GM19395 (cell line): ENCODE measurements around the gene APLN.

Experiments used
- ATAC-seq: cut with Tn5 transposase; IDR thresholded peaks from one replicate; pipeline ENCODE4 v1.9.1; 2021; ENCODE audit warnings: mild to moderate bottlenecking, moderate library complexity; ENCODE audit not compliant: unreplicated experiment

Gene APLN

GRCh38 chrX:129599996-129600395, 54.8 kb downstream of the APLN start:
- no peak for ATAC-seq

- no peak for ATAC-seq
Measured at GRCh38 chrX:129599499-129599898, 55.3 kb downstream of the APLN start.

GRCh38 chrX:129597905-129598304, 56.9 kb downstream of the APLN start:
- ATAC-seq, result no peak

GRCh38 chrX:129596077-129596476, 58.7 kb downstream of the APLN start:
- no peak for ATAC-seq
